H1 (cell line): Measurements from ENCODE around the gene ZNF556. TPM values are rescaled to one million over a fixed set of nuclear protein-coding genes. Genes with fewer than 3 reads are reported as not detected.

ENCODE experiments used
- polyA plus RNA-seq, 7 experiments: library from polyadenylated mRNA; depleted of rRNA in 3 of 7; stranded (reverse) in 5 of 7; unstranded in 2 of 7; fragments of >200 nt in 5 of 7; fragments of 200-250 nt in 2 of 7; gene quantifications; 1 replicate in 5 of 7; 2 replicates in 1 of 7; 4 replicates in 1 of 7; pipeline versions ENCODE4 v1.2.1 to v1.2.3, GENCODE V29; 2011 to 2013; ENCODE audit warnings: missing spikeins in 2 of 7, mixed read lengths in 2 of 7
- total RNA-seq: library from RNA; stranded (reverse); fragmentation: NEBNext Ultra II Directional; extraction: Animal tissue kit (Norgen Biotek cat#: 25700); gene quantifications from 2 replicates; pipeline ENCODE4 v1.2.1, GENCODE V29; 2021

The ZNF556 gene
- total and polyA plus RNA-seq, 2 of the 8 experiments (the other 6 are each of a cell fraction or from before 2014, with no cell fraction given) = not detected

Other genes starting within 250 kb of the ZNF556 start
- 7.0 and 7.8 TPM in 2 replicates for gene GNG7, start 164.6 kb upstream of the ZNF556 start, total RNA-seq
- 2.8 and 5.6 TPM in 2 replicates for gene GNG7, start 164.6 kb upstream of the ZNF556 start, polyA plus RNA-seq (2011; rRNA removed)
- 21.3 and 22.3 TPM in 2 replicates for gene DIRAS1, start 146.0 kb upstream of the ZNF556 start, total RNA-seq
- 20.2 and 20.8 TPM in 2 replicates for gene DIRAS1, start 146.0 kb upstream of the ZNF556 start, polyA plus RNA-seq (2011; rRNA removed)
- gene SLC39A3, start 127.3 kb upstream of the ZNF556 start, total RNA-seq = 33.0 and 35.8 TPM in 2 replicates
- 52.9 and 78.1 TPM in 2 replicates for gene SLC39A3, start 127.3 kb upstream of the ZNF556 start, polyA plus RNA-seq (2011; rRNA removed)
- gene SGTA, start 84.1 kb upstream of the ZNF556 start, total RNA-seq = 86.8 and 89.0 TPM in 2 replicates
- 130 and 201 TPM in 2 replicates for gene SGTA, start 84.1 kb upstream of the ZNF556 start, polyA plus RNA-seq (2011; rRNA removed)
- 159 and 170 TPM in 2 replicates for gene THOP1, start 81.8 kb upstream of the ZNF556 start, total RNA-seq
- 136 and 181 TPM in 2 replicates for gene THOP1, start 81.8 kb upstream of the ZNF556 start, polyA plus RNA-seq (2011; rRNA removed)
- gene ZNF554, start 47.5 kb upstream of the ZNF556 start, total RNA-seq = 3.9 and 5.7 TPM in 2 replicates
- 1.8 and 1.9 TPM in 2 replicates for gene ZNF554, start 47.5 kb upstream of the ZNF556 start, polyA plus RNA-seq (2011; rRNA removed)
- gene ZNF555, start 25.9 kb upstream of the ZNF556 start, total RNA-seq = 5.4 and 5.7 TPM in 2 replicates
- gene ZNF555, start 25.9 kb upstream of the ZNF556 start, polyA plus RNA-seq (2011; rRNA removed) = 1.1 and 1.6 TPM in 2 replicates
- 8.9 and 9.4 TPM in 2 replicates for gene ZNF57, start 33.6 kb downstream of the ZNF556 start, total RNA-seq
- 3.5 and 4.9 TPM in 2 replicates for gene ZNF57, start 33.6 kb downstream of the ZNF556 start, polyA plus RNA-seq (2011; rRNA removed)
- gene ZNF77, start 77.6 kb downstream of the ZNF556 start, total RNA-seq = 3.7 and 4.7 TPM in 2 replicates
- gene ZNF77, start 77.6 kb downstream of the ZNF556 start, polyA plus RNA-seq (2011; rRNA removed) = 2.3 and 2.9 TPM in 2 replicates
- 1.8 and 2.5 TPM in 2 replicates for gene TLE6, start 110.2 kb downstream of the ZNF556 start, total RNA-seq
- gene TLE6, start 110.2 kb downstream of the ZNF556 start, polyA plus RNA-seq (2011; rRNA removed) = 2.9 and 3.4 TPM in 2 replicates
- gene TLE2, start 161.9 kb downstream of the ZNF556 start, total RNA-seq = 11.5 and 12.5 TPM in 2 replicates
- gene TLE2, start 161.9 kb downstream of the ZNF556 start, polyA plus RNA-seq (2011; rRNA removed) = 8.0 and 12.7 TPM in 2 replicates
- 187 and 197 TPM in 2 replicates for gene TLE5, start 195.2 kb downstream of the ZNF556 start, total RNA-seq
- 285 and 392 TPM in 2 replicates for gene TLE5, start 195.2 kb downstream of the ZNF556 start, polyA plus RNA-seq (2011; rRNA removed)
- gene GNA11, start 227.0 kb downstream of the ZNF556 start, total RNA-seq = 19.9 and 21.1 TPM in 2 replicates
- gene GNA11, start 227.0 kb downstream of the ZNF556 start, polyA plus RNA-seq (2011; rRNA removed) = 6.2 and 13.6 TPM in 2 replicates